ENCODE measurements around the gene TRAPPC12. TPM values are rescaled to one million over a fixed set of nuclear protein-coding genes. Genes with fewer than 3 reads are reported as not detected.

Gene TRAPPC12
- 52.6 to 66.9 TPM (median 64.5 TPM) in 5 replicates for total RNA-seq (2022; extraction: Qiagen RNA extraction)

GRCh38 chr2:3379647-3380534 is at the start of gene TRAPPC12:
Gene TRAPPC12 (plus strand): TSS chr2:3379694. CDS start chr2:3387624, 7,930 bp downstream.

GRCh38 chr2:3377612-3378432 is 1.7 kb upstream of the TRAPPC12 start, which contains the start of gene EIPR1:
Gene EIPR1 (minus strand): TSS chr2:3377818. CDS start chr2:3377689, 129 bp downstream.

GRCh38 chr2:3519255-3520205 is 140.0 kb downstream of the TRAPPC12 start, which contains the start of gene ADI1:
Gene ADI1 (minus strand): TSS chr2:3519531. CDS start chr2:3519487, 44 bp downstream.

Other genes starting within 250 kb of the TRAPPC12 start
- gene EIPR1, start 1.9 kb upstream of the TRAPPC12 start, total RNA-seq (2022; extraction: Qiagen RNA extraction), result 38.1 to 42.8 TPM (median 41.2 TPM) in 5 replicates
- 50.0 to 61.1 TPM (median 57.2 TPM) in 5 replicates for gene ADI1, start 139.8 kb downstream of the TRAPPC12 start, total RNA-seq (2022; extraction: Qiagen RNA extraction)
- gene RNASEH1, start 178.6 kb downstream of the TRAPPC12 start, total RNA-seq (2022; extraction: Qiagen RNA extraction), result 45.9 to 61.9 TPM (median 49.5 TPM) in 5 replicates
- 2,930 to 4,234 TPM (median 3,087 TPM) in 5 replicates for gene RPS7, start 195.6 kb downstream of the TRAPPC12 start, total RNA-seq (2022; extraction: Qiagen RNA extraction)
- gene COLEC11, start 215.4 kb downstream of the TRAPPC12 start, total RNA-seq (2022; extraction: Qiagen RNA extraction), result 0.48 to 0.69 TPM (median 0.50 TPM) in 5 replicates

Measured in A549 treated with Hydrocortisone at 1 μM for 4 hours (cell line).